ENCODE data around the gene STARD3NL.

GRCh38 chr7:38280000-38280399 lies 102.0 kb downstream of the STARD3NL start:
- TF ChIP-seq, protein P1, sequence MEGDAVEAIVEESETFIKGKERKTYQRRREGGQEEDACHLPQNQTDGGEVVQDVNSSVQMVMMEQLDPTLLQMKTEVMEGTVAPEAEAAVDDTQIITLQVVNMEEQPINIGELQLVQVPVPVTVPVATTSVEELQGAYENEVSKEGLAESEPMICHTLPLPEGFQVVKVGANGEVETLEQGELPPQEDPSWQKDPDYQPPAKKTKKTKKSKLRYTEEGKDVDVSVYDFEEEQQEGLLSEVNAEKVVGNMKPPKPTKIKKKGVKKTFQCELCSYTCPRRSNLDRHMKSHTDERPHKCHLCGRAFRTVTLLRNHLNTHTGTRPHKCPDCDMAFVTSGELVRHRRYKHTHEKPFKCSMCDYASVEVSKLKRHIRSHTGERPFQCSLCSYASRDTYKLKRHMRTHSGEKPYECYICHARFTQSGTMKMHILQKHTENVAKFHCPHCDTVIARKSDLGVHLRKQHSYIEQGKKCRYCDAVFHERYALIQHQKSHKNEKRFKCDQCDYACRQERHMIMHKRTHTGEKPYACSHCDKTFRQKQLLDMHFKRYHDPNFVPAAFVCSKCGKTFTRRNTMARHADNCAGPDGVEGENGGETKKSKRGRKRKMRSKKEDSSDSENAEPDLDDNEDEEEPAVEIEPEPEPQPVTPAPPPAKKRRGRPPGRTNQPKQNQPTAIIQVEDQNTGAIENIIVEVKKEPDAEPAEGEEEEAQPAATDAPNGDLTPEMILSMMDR (IDR thresholded peaks at IDR 0.05), result no peak
- TF ChIP-seq POLR2A (IDR thresholded peaks at IDR 0.05), result no peak
